Astrocyte of the spinal cord (primary cell): ENCODE results near the gene ADCK1.

ENCODE experiments used
- DNase-seq: peaks from one replicate; pipeline ENCODE4 v3.0.0; 2011; ENCODE audit warnings: low read depth, low spot score
- H3K4me3 ChIP-seq: 2 replicates; pipeline ENCODE4 v1.5.1; 2011; ENCODE audit warnings: low read depth, mild to moderate bottlenecking, low read length, moderate library complexity
- CTCF ChIP-seq: IDR thresholded peaks from 2 replicates; pipeline ENCODE4 v1.5.1; 2012; ENCODE audit warnings: low read depth, mild to moderate bottlenecking, low read length, inconsistent platforms
- in situ Hi-C: cut with HindIII; loops from 2 replicates; pipeline ENCODE4 v1.10.0; 2017; ENCODE audit warnings: low sequenced_read_pairs

Gene ADCK1

GRCh38 chr14:77903221-77903620 lies 103.3 kb downstream of the ADCK1 start:
- in situ Hi-C loops, result no loop called here
- DNase-seq, result peak; percentile 47
- H3K4me3 ChIP-seq, result no peak overlapping the region
- no peak for TF ChIP-seq CTCF

GRCh38 chr14:77903937-77904617 lies 104.2 kb downstream of the ADCK1 start:
- in situ Hi-C loops, result no loop called here
- H3K4me3 ChIP-seq, result no peak overlapping the region
- no peak for DNase-seq
- TF ChIP-seq CTCF, result no peak

- no peak for DNase-seq
- no peak for TF ChIP-seq CTCF
These were observed 106.5 kb downstream of the ADCK1 start for GRCh38 chr14:77906446-77906845.

GRCh38 chr14:77908847-77909246 lies 108.9 kb downstream of the ADCK1 start:
- no peak for DNase-seq
- TF ChIP-seq CTCF, result no peak
- in situ Hi-C loops, result no loop called here
- no peak overlapping the region for H3K4me3 ChIP-seq

More at GRCh38 chr14:77906446-77906845, 106.5 kb downstream of the ADCK1 start:
- no peak overlapping the region for H3K4me3 ChIP-seq
- in situ Hi-C loops, result no loop called here

GRCh38 chr14:77909911-77910310 lies 110.0 kb downstream of the ADCK1 start:
- in situ Hi-C loops, result no loop called here
- DNase-seq, result no peak
- no peak for TF ChIP-seq CTCF
- H3K4me3 ChIP-seq, result no peak overlapping the region

GRCh38 chr14:77910506-77910905 lies 110.6 kb downstream of the ADCK1 start:
- no peak for DNase-seq
- TF ChIP-seq CTCF, result no peak
- no peak overlapping the region for H3K4me3 ChIP-seq
- in situ Hi-C loops, result no loop called here

GRCh38 chr14:77911356-77911755 lies 111.4 kb downstream of the ADCK1 start:
- in situ Hi-C loops, result no loop called here
- TF ChIP-seq CTCF, result no peak
- DNase-seq, result no peak
- H3K4me3 ChIP-seq, result no peak overlapping the region
